ENCODE data around the gene PNISR.

DNA sequence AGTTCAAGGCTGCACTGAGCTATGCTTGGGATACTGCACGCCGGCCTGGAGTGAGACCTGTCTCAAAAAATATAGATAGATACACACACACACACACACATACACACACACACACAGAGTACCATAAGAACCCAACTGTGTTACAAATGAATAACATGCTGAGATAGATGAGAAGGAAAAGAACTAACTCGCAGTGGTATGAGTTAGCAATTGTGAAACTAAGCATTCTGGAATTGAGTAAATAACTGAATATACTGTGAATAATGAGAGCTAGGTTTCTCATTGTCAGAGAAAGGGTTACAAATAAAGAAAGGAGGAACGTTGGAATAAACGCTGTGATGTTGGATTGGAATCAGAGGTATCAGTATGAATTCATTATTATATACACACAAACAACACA is 61.1 kb downstream of the PNISR start:
- TF ChIP-seq, protein P1, sequence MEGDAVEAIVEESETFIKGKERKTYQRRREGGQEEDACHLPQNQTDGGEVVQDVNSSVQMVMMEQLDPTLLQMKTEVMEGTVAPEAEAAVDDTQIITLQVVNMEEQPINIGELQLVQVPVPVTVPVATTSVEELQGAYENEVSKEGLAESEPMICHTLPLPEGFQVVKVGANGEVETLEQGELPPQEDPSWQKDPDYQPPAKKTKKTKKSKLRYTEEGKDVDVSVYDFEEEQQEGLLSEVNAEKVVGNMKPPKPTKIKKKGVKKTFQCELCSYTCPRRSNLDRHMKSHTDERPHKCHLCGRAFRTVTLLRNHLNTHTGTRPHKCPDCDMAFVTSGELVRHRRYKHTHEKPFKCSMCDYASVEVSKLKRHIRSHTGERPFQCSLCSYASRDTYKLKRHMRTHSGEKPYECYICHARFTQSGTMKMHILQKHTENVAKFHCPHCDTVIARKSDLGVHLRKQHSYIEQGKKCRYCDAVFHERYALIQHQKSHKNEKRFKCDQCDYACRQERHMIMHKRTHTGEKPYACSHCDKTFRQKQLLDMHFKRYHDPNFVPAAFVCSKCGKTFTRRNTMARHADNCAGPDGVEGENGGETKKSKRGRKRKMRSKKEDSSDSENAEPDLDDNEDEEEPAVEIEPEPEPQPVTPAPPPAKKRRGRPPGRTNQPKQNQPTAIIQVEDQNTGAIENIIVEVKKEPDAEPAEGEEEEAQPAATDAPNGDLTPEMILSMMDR (conservative IDR thresholded peaks at IDR 0.05) = no peak
- no peak for TF ChIP-seq ZFX (IDR thresholded peaks at IDR 0.05)

Data from C4-2B (cell line).